Left ventricle myocardium inferior (tissue), 1 donor: ENCODE results near the gene PARP16. TPM values are rescaled to one million over a fixed set of nuclear protein-coding genes. Genes with fewer than 3 reads are reported as not detected.

Experiments
- DNase-seq: peaks from one replicate; pipeline ENCODE4 v3.0.0-alpha.2; 2020
- H3K27ac ChIP-seq: fragments of 200-600 bp; replicated peaks from 2 replicates; pipeline ENCODE4 v1.8.0; 2021
- H3K27me3 ChIP-seq: fragments of 200-600 bp; 2 replicates; pipeline ENCODE4 v1.8.0; 2021; ENCODE audit warnings: low read depth
- H3K36me3 ChIP-seq: fragments of 200-600 bp; 2 replicates; pipeline ENCODE4 v1.8.0; 2021
- H3K4me1 ChIP-seq: fragments of 200-600 bp; 2 replicates; pipeline ENCODE4 v1.8.0; 2021
- H3K4me3 ChIP-seq: fragments of 200-600 bp; 2 replicates; pipeline ENCODE4 v1.8.0; 2021; ENCODE audit warnings: mild to moderate bottlenecking, moderate library complexity
- H3K9me3 ChIP-seq: fragments of 200-600 bp; replicated peaks from 2 replicates; pipeline ENCODE4 v1.8.0; 2021
- intact Hi-C: fragments of 100-400 bp; cut with micrococcal nuclease; formaldehyde crosslinking; loops from one replicate; pipeline ENCODE4 v1.11.0; 2022
- total RNA-seq: library from RNA; stranded (reverse); fragmentation: NEBNext Ultra II Directional; extraction: Animal tissue kit (Norgen Biotek cat#: 25700); gene quantifications from one replicate; pipeline ENCODE4 v1.2.1, GENCODE V29; 2021
- TF ChIP-seq, protein P1 (sequence below): fragments of 200-600 bp; IDR thresholded peaks from 2 replicates; pipeline ENCODE4 v1.8.0; 2021; ENCODE audit warnings: antibody characterized with exemption, mild to moderate bottlenecking, borderline replicate concordance
- donor health status: DM: no; HTN: yes; CAD: no; lungs with severe emphysema.

PARP16 gene
- total RNA-seq, 1 donor from 2014 or later: 4.6 TPM

DNA sequence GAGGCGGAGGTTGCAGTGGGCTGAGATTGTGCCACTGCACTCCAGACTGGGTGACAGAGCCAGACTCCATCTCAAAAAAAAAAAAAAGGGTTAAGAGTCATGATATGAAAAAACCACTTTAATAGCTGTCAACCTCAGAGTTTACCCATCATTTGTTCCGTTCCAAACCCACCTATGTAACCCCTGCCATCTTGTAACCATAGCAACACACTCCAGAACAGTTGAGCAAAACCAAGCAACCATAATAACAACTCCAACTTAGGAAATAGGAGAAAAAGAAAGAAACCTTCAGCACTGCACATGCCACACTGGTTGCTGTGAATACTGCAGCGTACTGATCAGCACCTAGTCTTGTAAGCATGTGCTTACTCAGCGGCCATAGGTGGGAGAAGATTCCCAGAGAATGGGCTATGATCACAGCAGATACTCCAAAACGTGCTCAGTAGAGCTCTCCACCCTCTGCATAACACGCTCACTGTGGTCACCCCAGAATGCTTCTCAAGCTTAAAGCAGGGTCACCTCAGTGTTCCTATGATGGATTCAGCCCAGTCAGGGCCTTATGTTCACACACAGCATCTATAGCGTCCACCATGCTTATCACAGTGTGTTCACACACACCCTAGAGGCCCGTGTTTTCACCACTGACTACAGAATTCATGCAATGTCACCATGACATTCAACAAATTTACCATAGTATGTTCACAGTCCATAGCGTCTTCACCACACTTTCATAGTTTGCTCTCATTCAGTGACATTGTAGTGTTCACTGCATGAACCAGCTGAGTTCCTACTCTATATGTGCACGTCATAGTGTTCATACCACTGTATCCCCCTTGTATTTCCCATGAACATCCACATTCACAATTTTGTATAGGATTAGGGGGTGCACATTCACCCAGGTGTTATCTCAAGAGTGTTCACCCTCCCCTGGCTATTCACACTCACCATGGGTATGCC lies 68.9 kb downstream of the PARP16 start:
- intact Hi-C loops: no loop called here
- no peak for DNase-seq
- Histone ChIP-seq H3K27ac (no peak overlapping the region), H3K36me3 (no peaks in the 10 kb centered on the region), H3K27me3 (no peaks in the 10 kb centered on the region), H3K4me1 (no peaks in the 10 kb centered on the region), H3K9me3 (no peaks in the 10 kb centered on the region), H3K4me3 (no peak overlapping the region)
- TF ChIP-seq, protein P1, sequence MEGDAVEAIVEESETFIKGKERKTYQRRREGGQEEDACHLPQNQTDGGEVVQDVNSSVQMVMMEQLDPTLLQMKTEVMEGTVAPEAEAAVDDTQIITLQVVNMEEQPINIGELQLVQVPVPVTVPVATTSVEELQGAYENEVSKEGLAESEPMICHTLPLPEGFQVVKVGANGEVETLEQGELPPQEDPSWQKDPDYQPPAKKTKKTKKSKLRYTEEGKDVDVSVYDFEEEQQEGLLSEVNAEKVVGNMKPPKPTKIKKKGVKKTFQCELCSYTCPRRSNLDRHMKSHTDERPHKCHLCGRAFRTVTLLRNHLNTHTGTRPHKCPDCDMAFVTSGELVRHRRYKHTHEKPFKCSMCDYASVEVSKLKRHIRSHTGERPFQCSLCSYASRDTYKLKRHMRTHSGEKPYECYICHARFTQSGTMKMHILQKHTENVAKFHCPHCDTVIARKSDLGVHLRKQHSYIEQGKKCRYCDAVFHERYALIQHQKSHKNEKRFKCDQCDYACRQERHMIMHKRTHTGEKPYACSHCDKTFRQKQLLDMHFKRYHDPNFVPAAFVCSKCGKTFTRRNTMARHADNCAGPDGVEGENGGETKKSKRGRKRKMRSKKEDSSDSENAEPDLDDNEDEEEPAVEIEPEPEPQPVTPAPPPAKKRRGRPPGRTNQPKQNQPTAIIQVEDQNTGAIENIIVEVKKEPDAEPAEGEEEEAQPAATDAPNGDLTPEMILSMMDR: no peak

DNA sequence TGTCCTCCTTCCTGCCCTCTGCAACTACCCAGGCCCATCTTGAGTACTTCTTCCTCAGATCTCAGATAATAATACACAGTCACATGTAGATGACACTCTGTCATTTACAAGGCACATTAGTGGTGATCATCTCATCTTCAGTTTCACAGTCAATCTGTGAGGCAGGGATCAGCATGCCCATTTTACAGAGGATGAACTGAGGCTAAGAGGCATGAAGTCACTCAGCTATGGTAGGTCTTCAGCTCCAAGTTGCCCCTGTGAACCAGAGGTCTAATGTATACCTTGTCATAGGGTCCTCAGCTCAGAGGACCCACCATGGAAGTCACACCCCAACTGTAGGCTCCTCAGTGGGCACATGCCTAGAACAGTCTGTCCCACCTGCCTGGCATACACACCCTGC lies 71.2 kb downstream of the PARP16 start:
- intact Hi-C loops: no loop called here
- peaks cover 16% of the 10 kb centered on the region for H3K4me1 ChIP-seq
- no peaks in the 10 kb centered on the region for H3K9me3 ChIP-seq
- DNase-seq: no peak
- H3K27ac ChIP-seq: no peak overlapping the region
- no peaks in the 10 kb centered on the region for H3K36me3 ChIP-seq
- no peak overlapping the region for H3K4me3 ChIP-seq
- TF ChIP-seq, protein P1: no peak
- H3K27me3 ChIP-seq: no peaks in the 10 kb centered on the region

DNA sequence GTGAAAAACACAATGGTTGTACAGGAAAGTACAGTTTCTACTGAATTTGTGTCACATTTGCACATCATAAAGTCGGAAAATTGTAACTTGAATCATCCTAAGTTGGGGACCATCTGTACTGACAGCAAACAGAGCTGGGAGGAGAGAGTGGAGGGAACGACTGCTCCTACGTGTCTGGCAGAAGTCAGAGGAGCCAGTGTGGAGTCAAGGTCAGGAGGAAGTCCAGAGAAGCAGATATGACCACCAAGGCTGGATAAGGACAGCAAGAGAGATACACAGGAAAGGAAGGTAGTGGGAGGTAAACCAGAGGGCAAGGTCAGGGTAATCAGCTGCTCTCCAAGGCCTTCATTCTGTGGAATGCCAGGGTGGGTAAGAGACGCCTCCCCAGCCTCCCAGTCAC lies 72.7 kb downstream of the PARP16 start:
- Histone ChIP-seq H3K27ac (no peak overlapping the region), H3K4me3 (no peak overlapping the region), H3K27me3 (no peaks in the 10 kb centered on the region), H3K36me3 (no peaks in the 10 kb centered on the region), H3K4me1 (peaks cover 16% of the 10 kb centered on the region), H3K9me3 (no peaks in the 10 kb centered on the region)
- intact Hi-C loops: no loop called here
- TF ChIP-seq, protein P1: no peak
- DNase-seq: no peak

DNA sequence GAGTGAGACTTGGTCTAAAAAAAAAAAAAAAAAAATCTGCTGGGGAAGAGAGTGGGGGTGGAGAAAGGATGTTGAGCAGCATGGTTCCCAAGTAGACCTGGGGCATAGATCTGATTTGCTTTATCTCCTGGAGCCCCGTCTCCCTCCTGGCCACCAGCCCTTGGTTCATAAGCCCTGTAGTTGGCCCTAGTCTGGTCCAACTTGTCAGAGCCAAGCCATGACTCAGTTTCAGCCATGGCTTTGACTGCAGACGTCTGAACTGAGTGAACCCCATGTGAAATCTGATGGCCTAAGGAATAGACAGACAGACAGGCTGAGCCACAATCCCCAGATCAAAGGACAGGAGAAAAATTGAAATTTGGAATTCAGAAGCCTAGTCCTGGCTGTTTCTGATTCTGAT lies 73.4 kb downstream of the PARP16 start:
- intact Hi-C loops: no loop called here
- Histone ChIP-seq H3K4me1 (peaks cover 16% of the 10 kb centered on the region), H3K36me3 (no peaks in the 10 kb centered on the region), H3K27me3 (no peaks in the 10 kb centered on the region), H3K9me3 (no peaks in the 10 kb centered on the region), H3K27ac (peak overlapping the region; percentile 72), H3K4me3 (no peak overlapping the region)
- TF ChIP-seq, protein P1: no peak
- DNase-seq: no peak

DNA sequence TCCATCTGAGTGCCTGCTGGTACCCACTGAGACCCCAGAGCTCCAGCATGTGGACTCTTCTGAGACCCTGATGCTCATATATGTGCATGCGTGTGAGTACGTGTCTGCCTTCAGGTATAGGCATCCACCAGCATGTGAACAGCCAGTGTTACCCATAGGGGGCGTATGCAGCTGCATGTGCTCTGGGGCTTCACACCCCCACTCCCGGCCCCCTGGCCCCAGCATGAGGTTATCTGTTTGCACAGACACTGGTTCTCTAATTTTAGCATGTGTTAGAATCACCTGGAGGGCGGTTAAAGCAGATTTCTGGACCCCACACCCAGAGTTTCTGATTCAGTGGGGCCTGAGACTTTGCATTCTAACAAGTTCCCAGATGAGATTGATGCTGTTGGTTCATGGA lies 74.6 kb downstream of the PARP16 start:
- intact Hi-C loops: no loop called here
- no peak for DNase-seq
- H3K4me3 ChIP-seq: no peak overlapping the region
- H3K27me3 ChIP-seq: no peaks in the 10 kb centered on the region
- no peaks in the 10 kb centered on the region for H3K9me3 ChIP-seq
- TF ChIP-seq, protein P1: peak; percentile 40
- H3K36me3 ChIP-seq: no peaks in the 10 kb centered on the region
- H3K27ac ChIP-seq: peak overlapping the region; percentile 72
- H3K4me1 ChIP-seq: peaks cover 16% of the 10 kb centered on the region
